HCT116 (cell line): ENCODE measurements around the gene KRAS.

Experiments used
- CTCF ChIP-seq, 3 experiments: fragments of 200-600 bp in 1 of 3; sonication (generic) in 1 of 3; IDR thresholded peaks in 2 of 3; conservative IDR thresholded peaks in 1 of 3; 2 replicates each; pipeline ENCODE4 v1.5.1; 2012 to 2017; ENCODE audit warnings: low read depth in 2 of 3, low read length in 2 of 3, antibody characterized with exemption in 1 of 3, borderline replicate concordance in 1 of 3, control low read depth in 1 of 3, mild to moderate bottlenecking in 1 of 3, mixed read lengths in 1 of 3, mixed run types in 1 of 3, moderate library complexity in 1 of 3; ENCODE audit not compliant: insufficient read depth in 1 of 3
- EZH2 ChIP-seq: fragments of 200-600 bp; sonication (generic); IDR thresholded peaks from 2 replicates; pipeline ENCODE4 v1.6.1; 2017; ENCODE audit warnings: antibody characterized with exemption, mixed run types
- EZH2phosphoT487 ChIP-seq: fragments of 200-600 bp; IDR thresholded peaks from 2 replicates; pipeline ENCODE4 v1.6.1; 2018; ENCODE audit warnings: antibody characterized with exemption, borderline replicate concordance
- REST ChIP-seq: IDR thresholded peaks from 2 replicates; pipeline ENCODE4 v1.6.1; 2012; ENCODE audit warnings: low read depth
- SP1 ChIP-seq: IDR thresholded peaks from 2 replicates; pipeline ENCODE4 v1.6.1; 2012; ENCODE audit warnings: low read depth

- TF ChIP-seq CTCF (IDR thresholded peaks at IDR 0.05 in 2 of 3, conservative IDR thresholded peaks at IDR 0.05 in 1 of 3; ENCODE audit: borderline replicate concordance in 1 of 3, insufficient read depth in 1 of 3, low read depth in 2 of 3, low read length in 2 of 3), result no peak
- no peak for TF ChIP-seq EZH2
- TF ChIP-seq REST, result no peak
- TF ChIP-seq SP1, result no peak
- no peak for TF ChIP-seq EZH2phosphoT487
Measured at GRCh38 chr12:25162866-25163265, 87.9 kb downstream of the KRAS start.
